ENCODE results near the gene DHX15. TPM values are rescaled to one million over a fixed set of nuclear protein-coding genes. Genes with fewer than 3 reads are reported as not detected.

The DHX15 gene
- total and polyA plus RNA-seq, 2 of the 13 experiments (the other 11 are each of a cell fraction or from before 2014, with no cell fraction given): 92.9 to 165 TPM

DNA sequence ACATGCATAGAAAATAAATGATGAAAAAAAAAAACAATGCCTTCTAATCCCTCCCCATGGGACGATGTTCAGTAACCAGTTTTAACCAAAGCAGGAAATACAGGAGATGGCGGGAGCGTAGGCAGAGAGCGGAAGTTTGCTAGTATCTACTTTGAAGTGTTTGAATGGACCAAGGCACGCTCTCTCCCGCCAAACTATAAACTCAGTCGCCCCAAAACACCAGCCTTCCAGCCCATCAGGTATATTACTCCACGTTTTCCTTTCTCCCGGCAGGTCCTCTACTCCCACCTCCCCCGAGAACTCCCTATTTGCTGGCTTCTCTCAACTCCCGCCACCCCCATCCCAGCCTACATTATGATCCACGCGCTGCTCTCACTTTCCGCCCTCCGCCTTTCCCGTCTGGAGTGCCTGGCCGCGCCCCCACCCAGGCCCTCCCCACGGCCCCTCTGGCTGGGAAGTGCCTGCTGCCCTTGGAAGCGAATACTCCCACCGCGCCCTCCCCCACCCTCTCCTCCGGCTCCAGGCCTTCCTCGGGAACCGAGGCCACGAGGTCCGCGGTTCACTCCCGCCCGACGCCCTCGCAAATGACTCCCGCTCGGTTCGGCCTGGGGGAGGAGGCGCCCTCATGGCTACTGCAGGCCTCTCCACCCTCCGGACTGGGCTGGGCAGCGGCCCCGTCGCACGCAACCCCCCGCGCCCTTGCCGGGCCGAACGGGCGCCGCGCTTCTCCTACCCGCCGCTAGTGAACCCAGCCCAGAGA lies 723 bp downstream of the DHX15 start (continued):
- TF ChIP-seq, protein P1, sequence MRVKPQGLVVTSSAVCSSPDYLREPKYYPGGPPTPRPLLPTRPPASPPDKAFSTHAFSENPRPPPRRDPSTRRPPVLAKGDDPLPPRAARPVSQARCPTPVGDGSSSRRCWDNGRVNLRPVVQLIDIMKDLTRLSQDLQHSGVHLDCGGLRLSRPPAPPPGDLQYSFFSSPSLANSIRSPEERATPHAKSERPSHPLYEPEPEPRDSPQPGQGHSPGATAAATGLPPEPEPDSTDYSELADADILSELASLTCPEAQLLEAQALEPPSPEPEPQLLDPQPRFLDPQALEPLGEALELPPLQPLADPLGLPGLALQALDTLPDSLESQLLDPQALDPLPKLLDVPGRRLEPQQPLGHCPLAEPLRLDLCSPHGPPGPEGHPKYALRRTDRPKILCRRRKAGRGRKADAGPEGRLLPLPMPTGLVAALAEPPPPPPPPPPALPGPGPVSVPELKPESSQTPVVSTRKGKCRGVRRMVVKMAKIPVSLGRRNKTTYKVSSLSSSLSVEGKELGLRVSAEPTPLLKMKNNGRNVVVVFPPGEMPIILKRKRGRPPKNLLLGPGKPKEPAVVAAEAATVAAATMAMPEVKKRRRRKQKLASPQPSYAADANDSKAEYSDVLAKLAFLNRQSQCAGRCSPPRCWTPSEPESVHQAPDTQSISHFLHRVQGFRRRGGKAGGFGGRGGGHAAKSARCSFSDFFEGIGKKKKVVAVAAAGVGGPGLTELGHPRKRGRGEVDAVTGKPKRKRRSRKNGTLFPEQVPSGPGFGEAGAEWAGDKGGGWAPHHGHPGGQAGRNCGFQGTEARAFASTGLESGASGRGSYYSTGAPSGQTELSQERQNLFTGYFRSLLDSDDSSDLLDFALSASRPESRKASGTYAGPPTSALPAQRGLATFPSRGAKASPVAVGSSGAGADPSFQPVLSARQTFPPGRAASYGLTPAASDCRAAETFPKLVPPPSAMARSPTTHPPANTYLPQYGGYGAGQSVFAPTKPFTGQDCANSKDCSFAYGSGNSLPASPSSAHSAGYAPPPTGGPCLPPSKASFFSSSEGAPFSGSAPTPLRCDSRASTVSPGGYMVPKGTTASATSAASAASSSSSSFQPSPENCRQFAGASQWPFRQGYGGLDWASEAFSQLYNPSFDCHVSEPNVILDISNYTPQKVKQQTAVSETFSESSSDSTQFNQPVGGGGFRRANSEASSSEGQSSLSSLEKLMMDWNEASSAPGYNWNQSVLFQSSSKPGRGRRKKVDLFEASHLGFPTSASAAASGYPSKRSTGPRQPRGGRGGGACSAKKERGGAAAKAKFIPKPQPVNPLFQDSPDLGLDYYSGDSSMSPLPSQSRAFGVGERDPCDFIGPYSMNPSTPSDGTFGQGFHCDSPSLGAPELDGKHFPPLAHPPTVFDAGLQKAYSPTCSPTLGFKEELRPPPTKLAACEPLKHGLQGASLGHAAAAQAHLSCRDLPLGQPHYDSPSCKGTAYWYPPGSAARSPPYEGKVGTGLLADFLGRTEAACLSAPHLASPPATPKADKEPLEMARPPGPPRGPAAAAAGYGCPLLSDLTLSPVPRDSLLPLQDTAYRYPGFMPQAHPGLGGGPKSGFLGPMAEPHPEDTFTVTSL (CRISPR knock-in tag; IDR thresholded peaks at IDR 0.05; ENCODE audit: borderline replicate concordance): 0 out of 2 replicates have a peak, but pooled peaks have one; percentile 11
- TF ChIP-seq RFX5 (IDR thresholded peaks at IDR 0.05; ENCODE audit: low read depth, low read length) (no peak), ZNF773 (CRISPR knock-in tag; IDR thresholded peaks at IDR 0.05; ENCODE audit: borderline replicate concordance) (no peak), MEIS1 (CRISPR knock-in tag; IDR thresholded peaks at IDR 0.05; ENCODE audit: borderline replicate concordance) (no peak; the same call in 1 of the 2 replicates), ZNF652 (CRISPR knock-in tag; IDR thresholded peaks at IDR 0.05; ENCODE audit: borderline replicate concordance, low read depth) (no peak), HNF4G (IDR thresholded peaks at IDR 0.05; ENCODE audit: borderline replicate concordance, low read depth, low read length) (no peak), HNF4G (CRISPR knock-in tag; IDR thresholded peaks at IDR 0.05; ENCODE audit: borderline replicate concordance, low read depth) (no peak), YEATS4 (CRISPR knock-in tag; IDR thresholded peaks at IDR 0.05; ENCODE audit: borderline replicate concordance) (peak; percentile 63; the same call in 1 of the 2 replicates), SOX6 (IDR thresholded peaks at IDR 0.05) (no peak), SOX6 (CRISPR knock-in tag; IDR thresholded peaks at IDR 0.05) (0 out of 2 replicates have a peak, but pooled peaks have one; percentile 16), SSRP1 (CRISPR knock-in tag; IDR thresholded peaks at IDR 0.05) (no peak), SNRNP70 (IDR thresholded peaks at IDR 0.05; ENCODE audit: low read depth, low read length) (no peak), ZFP37 (CRISPR knock-in tag; IDR thresholded peaks at IDR 0.05; ENCODE audit: borderline replicate concordance) (0 out of 2 replicates have a peak, but pooled peaks have one; percentile 63), ARNT (IDR thresholded peaks at IDR 0.05) (no peak), TBL1XR1 (IDR thresholded peaks at IDR 0.05; ENCODE audit: borderline replicate concordance, low read length, partially characterized antibody) (no peak)
- TF ChIP-seq, protein P2, sequence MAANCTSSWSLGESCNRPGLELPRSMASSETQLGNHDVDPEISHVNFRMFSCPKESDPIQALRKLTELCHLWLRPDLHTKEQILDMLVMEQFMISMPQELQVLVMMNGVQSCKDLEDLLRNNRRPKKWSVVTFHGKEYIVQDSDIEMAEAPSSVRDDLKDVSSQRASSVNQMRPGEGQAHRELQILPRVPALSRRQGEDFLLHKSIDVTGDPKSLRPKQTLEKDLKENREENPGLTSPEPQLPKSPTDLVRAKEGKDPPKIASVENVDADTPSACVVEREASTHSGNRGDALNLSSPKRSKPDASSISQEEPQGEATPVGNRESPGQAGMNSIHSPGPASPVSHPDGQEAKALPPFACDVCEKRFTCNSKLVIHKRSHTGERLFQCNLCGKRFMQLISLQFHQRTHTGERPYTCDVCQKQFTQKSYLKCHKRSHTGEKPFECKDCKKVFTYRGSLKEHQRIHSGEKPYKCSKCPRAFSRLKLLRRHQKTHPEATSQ (CRISPR knock-in tag; IDR thresholded peaks at IDR 0.05; ENCODE audit: borderline replicate concordance): no peak
- TF ChIP-seq, protein P3, sequence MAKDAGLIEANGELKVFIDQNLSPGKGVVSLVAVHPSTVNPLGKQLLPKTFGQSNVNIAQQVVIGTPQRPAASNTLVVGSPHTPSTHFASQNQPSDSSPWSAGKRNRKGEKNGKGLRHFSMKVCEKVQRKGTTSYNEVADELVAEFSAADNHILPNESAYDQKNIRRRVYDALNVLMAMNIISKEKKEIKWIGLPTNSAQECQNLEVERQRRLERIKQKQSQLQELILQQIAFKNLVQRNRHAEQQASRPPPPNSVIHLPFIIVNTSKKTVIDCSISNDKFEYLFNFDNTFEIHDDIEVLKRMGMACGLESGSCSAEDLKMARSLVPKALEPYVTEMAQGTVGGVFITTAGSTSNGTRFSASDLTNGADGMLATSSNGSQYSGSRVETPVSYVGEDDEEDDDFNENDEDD (CRISPR knock-in tag; IDR thresholded peaks at IDR 0.05; ENCODE audit: borderline replicate concordance): peak; percentile 60; the same call in 1 of the 2 replicates
- TF ChIP-seq, protein P4, sequence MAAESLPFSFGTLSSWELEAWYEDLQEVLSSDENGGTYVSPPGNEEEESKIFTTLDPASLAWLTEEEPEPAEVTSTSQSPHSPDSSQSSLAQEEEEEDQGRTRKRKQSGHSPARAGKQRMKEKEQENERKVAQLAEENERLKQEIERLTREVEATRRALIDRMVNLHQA (CRISPR knock-in tag; IDR thresholded peaks at IDR 0.05): no peak

Data from HepG2 (cell line).